Measurements from ENCODE around the gene DIDO1. TPM values are rescaled to one million over a fixed set of nuclear protein-coding genes. Genes with fewer than 3 reads are reported as not detected.
A peak's percentile ranks its signal among the peaks of the same experiment; 100 is the strongest.
"Not testable (repeated sequence)": the region's sequence is repeated elsewhere in the genome, so short reads cannot be mapped to it uniquely, and the experiment has no call there.

The DIDO1 gene
- total RNA-seq, 1 donor from 2014 or later: 53.6 TPM

GRCh38 chr20:62874964-62875344 is 51.4 kb downstream of the DIDO1 start:
- Mint-ChIP-seq H3K4me1 (ENCODE audit: unreplicated experiment) (peaks cover 24% of the 10 kb centered on the region), H3K27ac (ENCODE audit: unreplicated experiment) (no peak overlapping the region), H3K9me3 (ENCODE audit: unreplicated experiment) (no peaks in the 10 kb centered on the region), H3K27me3 (ENCODE audit: unreplicated experiment) (no peaks in the 10 kb centered on the region), H3K4me3 (ENCODE audit: unreplicated experiment) (peak overlapping the region; percentile 46), H3K36me3 (ENCODE audit: unreplicated experiment) (no peaks in the 10 kb centered on the region)
- DNase-seq (ENCODE audit: extremely low spot score, unreplicated experiment): no peak
- no peak for TF ChIP-seq CTCF (IDR thresholded peaks at IDR 0.05)

DNA sequence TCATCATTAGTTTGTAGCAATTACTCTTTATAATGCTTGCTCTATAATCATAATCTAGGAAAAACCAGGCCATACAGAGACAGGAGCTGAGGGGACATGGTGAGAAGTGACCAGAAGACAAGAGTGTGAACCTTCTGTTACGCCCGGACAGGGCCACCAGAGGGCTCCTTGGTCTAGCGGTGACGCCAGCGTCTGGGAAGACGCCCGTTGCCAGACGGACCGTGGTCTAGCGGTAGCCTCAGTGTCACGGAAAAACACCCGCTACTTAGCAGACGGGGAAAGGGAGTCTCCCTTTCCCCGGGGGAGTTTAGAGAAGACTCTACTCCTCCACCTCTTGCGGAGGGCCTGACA is 52.6 kb downstream of the DIDO1 start:
- TF ChIP-seq CTCF (IDR thresholded peaks at IDR 0.05): peak; percentile 67
- not testable (repeated sequence) for H3K9me3 Mint-ChIP-seq (ENCODE audit: unreplicated experiment); H3K4me3 Mint-ChIP-seq (ENCODE audit: unreplicated experiment); DNase-seq (ENCODE audit: extremely low spot score, unreplicated experiment); H3K36me3 Mint-ChIP-seq (ENCODE audit: unreplicated experiment); H3K27me3 Mint-ChIP-seq (ENCODE audit: unreplicated experiment)
- Mint-ChIP-seq H3K27ac (ENCODE audit: unreplicated experiment) (peak overlapping the region; percentile 75), H3K4me1 (ENCODE audit: unreplicated experiment) (peaks cover 24% of the 10 kb centered on the region)

DNA sequence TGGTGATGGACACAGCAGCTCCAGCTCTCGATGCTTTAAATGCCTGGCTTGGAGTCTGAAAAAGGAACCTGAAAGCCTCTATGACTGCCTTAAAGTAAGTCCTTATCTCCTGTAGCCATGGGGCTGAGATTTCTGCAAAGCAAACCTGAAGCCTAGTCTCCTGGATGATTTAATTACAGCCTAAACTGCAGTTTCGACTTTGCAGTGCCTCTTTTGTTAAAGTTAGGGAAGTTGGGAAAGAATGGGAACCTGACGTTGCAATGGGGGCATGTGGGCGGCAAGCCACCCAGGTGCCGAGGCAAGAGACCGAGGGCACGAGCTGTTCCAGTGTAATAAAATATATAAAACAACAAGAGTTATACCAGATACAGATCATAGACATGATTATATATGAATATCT is 53.0 kb downstream of the DIDO1 start:
- no peaks in the 10 kb centered on the region for H3K9me3 Mint-ChIP-seq (ENCODE audit: unreplicated experiment)
- H3K36me3 Mint-ChIP-seq (ENCODE audit: unreplicated experiment): no peaks in the 10 kb centered on the region
- DNase-seq (ENCODE audit: extremely low spot score, unreplicated experiment): no peak
- H3K4me3 Mint-ChIP-seq (ENCODE audit: unreplicated experiment): no peak overlapping the region
- H3K27me3 Mint-ChIP-seq (ENCODE audit: unreplicated experiment): no peaks in the 10 kb centered on the region
- TF ChIP-seq CTCF (IDR thresholded peaks at IDR 0.05): no peak
- H3K27ac Mint-ChIP-seq (ENCODE audit: unreplicated experiment): no peak overlapping the region
- peaks cover 24% of the 10 kb centered on the region for H3K4me1 Mint-ChIP-seq (ENCODE audit: unreplicated experiment)

DNA sequence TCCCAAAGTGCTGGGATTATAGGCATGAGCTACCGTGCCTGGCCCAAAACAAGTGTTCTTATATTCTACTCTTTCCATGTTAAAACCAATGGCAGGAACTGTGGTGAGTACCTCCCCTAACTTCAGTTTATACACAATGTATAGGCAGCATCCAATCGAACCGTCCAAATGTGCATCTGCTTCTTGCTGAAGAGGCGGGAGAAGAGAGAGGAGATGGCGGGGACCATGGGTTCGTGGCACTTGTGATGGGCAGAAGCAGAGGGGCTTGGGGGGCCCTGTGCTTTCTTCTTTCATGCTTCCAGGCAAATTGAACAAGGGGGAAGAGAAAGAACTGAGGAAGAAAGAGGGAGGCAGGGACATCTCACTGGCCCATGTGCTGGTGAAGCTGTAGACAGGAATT is 53.4 kb downstream of the DIDO1 start:
- H3K36me3 Mint-ChIP-seq (ENCODE audit: unreplicated experiment): no peaks in the 10 kb centered on the region
- H3K27ac Mint-ChIP-seq (ENCODE audit: unreplicated experiment): no peak overlapping the region
- H3K27me3 Mint-ChIP-seq (ENCODE audit: unreplicated experiment): no peaks in the 10 kb centered on the region
- DNase-seq (ENCODE audit: extremely low spot score, unreplicated experiment): no peak
- no peaks in the 10 kb centered on the region for H3K9me3 Mint-ChIP-seq (ENCODE audit: unreplicated experiment)
- no peak for TF ChIP-seq CTCF (IDR thresholded peaks at IDR 0.05)
- no peak overlapping the region for H3K4me3 Mint-ChIP-seq (ENCODE audit: unreplicated experiment)
- H3K4me1 Mint-ChIP-seq (ENCODE audit: unreplicated experiment): peaks cover 24% of the 10 kb centered on the region

GRCh38 chr20:62872184-62872847 is 54.0 kb downstream of the DIDO1 start:
- Mint-ChIP-seq H3K27me3 (ENCODE audit: unreplicated experiment) (peaks cover 2% of the 10 kb centered on the region), H3K9me3 (ENCODE audit: unreplicated experiment) (no peaks in the 10 kb centered on the region), H3K36me3 (ENCODE audit: unreplicated experiment) (no peaks in the 10 kb centered on the region), H3K4me1 (ENCODE audit: unreplicated experiment) (peaks cover 24% of the 10 kb centered on the region), H3K27ac (ENCODE audit: unreplicated experiment) (no peak overlapping the region), H3K4me3 (ENCODE audit: unreplicated experiment) (no peak overlapping the region)
- no peak for DNase-seq (ENCODE audit: extremely low spot score, unreplicated experiment)
- no peak for TF ChIP-seq CTCF (IDR thresholded peaks at IDR 0.05)

Measured in osteocyte (in vitro differentiated cells).